Caco-2 (cell line): ENCODE results near the gene JPH3. TPM values are rescaled to one million over a fixed set of nuclear protein-coding genes. Genes with fewer than 3 reads are reported as not detected.

Source experiments
- BruUV-seq: library from RNA; stranded (reverse); fragments of 400-500 nt; replicated peaks from 2 replicates; lab custom pipeline; 2021; lab: Mats Ljungman, UMichigan
- CTCF ChIA-PET: fragments of 300-600 bp; sonication (Branson Sonifier 250); formaldehyde crosslinking; loops from one replicate; lab custom pipeline; 2022; ENCODE audit warnings: antibody characterized with exemption; lab: Charles Lee
- POLR2A ChIA-PET: fragments of 300-600 bp; sonication (Branson Sonifier 250); formaldehyde crosslinking; loops from one replicate; lab custom pipeline; 2022; ENCODE audit warnings: antibody characterized with exemption; lab: Charles Lee
- DNase-seq, 2 experiments: peaks; one replicate each; pipeline versions ENCODE4 v3.0.0 to v3.0.0-alpha.2; 2020 to 2022
- H3K27me3 ChIP-seq: replicated peaks from 2 replicates; pipeline ENCODE4 v1.6.0; 2011; ENCODE audit warnings: low read length; ENCODE audit not compliant: control insufficient read depth, insufficient read depth
- H3K36me3 ChIP-seq: 2 replicates; pipeline ENCODE4 v1.5.1; 2011; ENCODE audit warnings: low read length; ENCODE audit not compliant: control insufficient read depth, insufficient read depth
- H3K4me1 ChIP-seq: fragments of 250-450 bp; sonication (Bioruptor Pico); 2 replicates; pipeline ENCODE4 v1.5.1; 2020; ENCODE audit warnings: mild to moderate bottlenecking
- H3K4me3 ChIP-seq: 2 replicates; pipeline ENCODE4 v1.5.1; 2011; ENCODE audit warnings: low read depth, mild to moderate bottlenecking, control low read depth, low read length
- H3K9me3 ChIP-seq: fragments of 250-450 bp; sonication (Bioruptor Pico); 2 replicates; pipeline ENCODE4 v1.5.1; 2020; ENCODE audit warnings: mild to moderate bottlenecking, moderate library complexity
- H3K27ac Mint-ChIP-seq: one replicate; pipeline ENCODE4 v1.8.0; 2022; ENCODE audit warnings: mixed read lengths; ENCODE audit not compliant: unreplicated experiment
- H3K27me3 Mint-ChIP-seq: one replicate; pipeline ENCODE4 v1.8.0; 2022; ENCODE audit warnings: mixed read lengths; ENCODE audit not compliant: insufficient read depth, unreplicated experiment
- H3K36me3 Mint-ChIP-seq: one replicate; pipeline ENCODE4 v1.8.0; 2022; ENCODE audit warnings: mild to moderate bottlenecking, mixed read lengths; ENCODE audit not compliant: insufficient read depth, unreplicated experiment
- H3K4me1 Mint-ChIP-seq: one replicate; pipeline ENCODE4 v1.8.0; 2022; ENCODE audit warnings: low read depth, mixed read lengths; ENCODE audit not compliant: unreplicated experiment
- H3K4me3 Mint-ChIP-seq: one replicate; pipeline ENCODE4 v1.8.0; 2022; ENCODE audit warnings: mild to moderate bottlenecking, moderate library complexity, mixed read lengths; ENCODE audit not compliant: unreplicated experiment
- H3K9me3 Mint-ChIP-seq: one replicate; pipeline ENCODE4 v1.8.0; 2022; ENCODE audit warnings: mixed read lengths; ENCODE audit not compliant: unreplicated experiment
- CTCF ChIP-seq, 2 experiments: fragments of 200-600 bp in 1 of 2; IDR thresholded peaks; 1 replicate in 1 of 2; 2 replicates in 1 of 2; pipeline versions ENCODE4 v1.5.1 to v1.8.0; 2011 to 2022; ENCODE audit warnings: antibody characterized with exemption in 1 of 2, control low read depth in 1 of 2, inconsistent platforms in 1 of 2, low read depth in 1 of 2, low read length in 1 of 2, mild to moderate bottlenecking in 1 of 2, moderate library complexity in 1 of 2; ENCODE audit not compliant: insufficient read depth in 1 of 2, severe bottlenecking in 1 of 2, unreplicated experiment in 1 of 2
- intact Hi-C: fragments of 100-400 bp; cut with micrococcal nuclease; formaldehyde crosslinking; loops from one replicate; pipeline ENCODE4 v1.10.0; 2022; ENCODE audit not compliant: unreplicated experiment
- total RNA-seq: library from RNA; stranded (reverse); gene quantifications from 2 replicates; pipeline ENCODE4 v1.2.3, GENCODE V29; 2022

The JPH3 gene
- total RNA-seq, 1 experiment from 2014 or later: 4.8 TPM

GRCh38 chr16:87687126-87687910, 85.0 kb downstream of the JPH3 start:
- Histone ChIP-seq H3K4me3 (no peak overlapping the region), H3K36me3 (no peaks in the 10 kb centered on the region), H3K27me3 (no peaks in the 10 kb centered on the region; the same call in 1 of the 2 replicates), H3K4me1 (no peaks in the 10 kb centered on the region), H3K9me3 (no peaks in the 10 kb centered on the region)
- Mint-ChIP-seq H3K9me3 (no peaks in the 10 kb centered on the region), H3K4me3 (no peak overlapping the region), H3K27ac (no peak overlapping the region), H3K27me3 (peaks cover 3% of the 10 kb centered on the region), H3K4me1 (no peaks in the 10 kb centered on the region), H3K36me3 (peaks cover 23% of the 10 kb centered on the region)
- no peak for TF ChIP-seq CTCF (IDR thresholded peaks at IDR 0.05; ENCODE audit: insufficient read depth in 1 of 2, low read depth in 1 of 2, low read length in 1 of 2, severe bottlenecking in 1 of 2, unreplicated experiment in 1 of 2)
- BruUV-seq: no TSS peak
- CTCF ChIA-PET: no interaction called here
- no peak for DNase-seq
- POLR2A ChIA-PET: no interaction called here
- intact Hi-C loops: no loop called here

- H3K27me3 Mint-ChIP-seq: peaks cover 3% of the 10 kb centered on the region
- Histone ChIP-seq H3K4me3 (no peak overlapping the region), H3K36me3 (no peaks in the 10 kb centered on the region), H3K9me3 (no peaks in the 10 kb centered on the region), H3K4me1 (no peaks in the 10 kb centered on the region), H3K27me3 (no peaks in the 10 kb centered on the region; the same call in 1 of the 2 replicates)
- H3K27ac Mint-ChIP-seq: no peak overlapping the region
- no peak for DNase-seq
- no peaks in the 10 kb centered on the region for H3K9me3 Mint-ChIP-seq
- no peak for TF ChIP-seq CTCF (IDR thresholded peaks at IDR 0.05; ENCODE audit: insufficient read depth in 1 of 2, low read depth in 1 of 2, low read length in 1 of 2, severe bottlenecking in 1 of 2, unreplicated experiment in 1 of 2)
- no peaks in the 10 kb centered on the region for H3K4me1 Mint-ChIP-seq
- H3K4me3 Mint-ChIP-seq: no peak overlapping the region
- ChIA-PET POLR2A (no interaction called here), CTCF (interaction anchor here (0.6 kb wide), 1 partner anchor 52 kb away, joined by 3 read pairs; no protein-coding TSS in a partner anchor)
- intact Hi-C loops: no loop called here
- BruUV-seq: no TSS peak
- peaks cover 30% of the 10 kb centered on the region for H3K36me3 Mint-ChIP-seq
Observed at GRCh38 chr16:87687998-87688529, 85.8 kb downstream of the JPH3 start.

- intact Hi-C loops: no loop called here
- ChIA-PET POLR2A (no interaction called here), CTCF (no interaction called here)
- H3K27me3 Mint-ChIP-seq: peaks cover 3% of the 10 kb centered on the region
- H3K4me1 ChIP-seq: no peaks in the 10 kb centered on the region
- H3K36me3 ChIP-seq: no peaks in the 10 kb centered on the region
- peaks cover 31% of the 10 kb centered on the region for H3K36me3 Mint-ChIP-seq
- H3K4me1 Mint-ChIP-seq: no peaks in the 10 kb centered on the region
- H3K9me3 ChIP-seq: no peaks in the 10 kb centered on the region
- H3K27me3 ChIP-seq: no peaks in the 10 kb centered on the region; the same call in 1 of the 2 replicates
- H3K27ac Mint-ChIP-seq: no peak overlapping the region
- no peaks in the 10 kb centered on the region for H3K9me3 Mint-ChIP-seq
- no peak for TF ChIP-seq CTCF (IDR thresholded peaks at IDR 0.05; ENCODE audit: insufficient read depth in 1 of 2, low read depth in 1 of 2, low read length in 1 of 2, severe bottlenecking in 1 of 2, unreplicated experiment in 1 of 2)
- H3K4me3 ChIP-seq: no peak overlapping the region
- no TSS peak for BruUV-seq
- no peak overlapping the region for H3K4me3 Mint-ChIP-seq
- DNase-seq: no peak
Observed at GRCh38 chr16:87688876-87689815, 86.8 kb downstream of the JPH3 start.
